Measurements from ENCODE around the gene FBXL4.

DNA sequence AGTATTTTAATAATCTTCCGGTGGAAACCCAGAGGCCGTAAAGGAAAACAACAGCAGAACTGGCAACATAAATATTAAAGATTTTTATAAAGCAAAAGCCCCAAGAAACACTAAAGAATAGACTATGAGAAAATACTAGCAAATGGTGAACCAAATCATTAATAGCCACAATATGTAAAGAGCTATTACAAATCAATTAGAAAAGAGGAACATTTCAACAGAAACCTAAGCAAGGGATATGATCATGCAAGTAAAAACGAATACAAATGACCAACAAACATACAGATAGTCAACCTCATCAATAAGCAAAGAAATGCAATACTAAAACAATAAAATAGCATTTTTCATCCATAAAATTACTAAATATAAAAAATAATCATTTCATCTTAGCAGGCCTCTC is 3.6 kb downstream of the FBXL4 start:
- TF ChIP-seq POLR2A (IDR thresholded peaks at IDR 0.05) = no peak
- TF ChIP-seq, protein P1, sequence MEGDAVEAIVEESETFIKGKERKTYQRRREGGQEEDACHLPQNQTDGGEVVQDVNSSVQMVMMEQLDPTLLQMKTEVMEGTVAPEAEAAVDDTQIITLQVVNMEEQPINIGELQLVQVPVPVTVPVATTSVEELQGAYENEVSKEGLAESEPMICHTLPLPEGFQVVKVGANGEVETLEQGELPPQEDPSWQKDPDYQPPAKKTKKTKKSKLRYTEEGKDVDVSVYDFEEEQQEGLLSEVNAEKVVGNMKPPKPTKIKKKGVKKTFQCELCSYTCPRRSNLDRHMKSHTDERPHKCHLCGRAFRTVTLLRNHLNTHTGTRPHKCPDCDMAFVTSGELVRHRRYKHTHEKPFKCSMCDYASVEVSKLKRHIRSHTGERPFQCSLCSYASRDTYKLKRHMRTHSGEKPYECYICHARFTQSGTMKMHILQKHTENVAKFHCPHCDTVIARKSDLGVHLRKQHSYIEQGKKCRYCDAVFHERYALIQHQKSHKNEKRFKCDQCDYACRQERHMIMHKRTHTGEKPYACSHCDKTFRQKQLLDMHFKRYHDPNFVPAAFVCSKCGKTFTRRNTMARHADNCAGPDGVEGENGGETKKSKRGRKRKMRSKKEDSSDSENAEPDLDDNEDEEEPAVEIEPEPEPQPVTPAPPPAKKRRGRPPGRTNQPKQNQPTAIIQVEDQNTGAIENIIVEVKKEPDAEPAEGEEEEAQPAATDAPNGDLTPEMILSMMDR (IDR thresholded peaks at IDR 0.05) = no peak

Data from lower leg skin (tissue), 3 donors.